Gastroesophageal sphincter (tissue), 4 donors: Measurements from ENCODE around the gene RAB6B. TPM values are rescaled to one million over a fixed set of nuclear protein-coding genes. Genes with fewer than 3 reads are reported as not detected.

ENCODE experiments used
- ATAC-seq: fragments of 150-250 bp; one replicate; pipeline ENCODE4 v1.9.1; 2016; ENCODE audit warnings: mild to moderate bottlenecking, moderate library complexity
- H3K27ac ChIP-seq, 4 donors: fragments of 200-600 bp; sonication (generic) in 3 of 4; 1 replicate in 3 of 4; 2 replicates in 1 of 4; pipeline ENCODE4 v1.5.1; 2016 to 2019
- H3K27me3 ChIP-seq: fragments of 200-600 bp; sonication (generic); one replicate; pipeline ENCODE4 v1.5.1; 2019
- H3K36me3 ChIP-seq, 2 donors: fragments of 200-600 bp; sonication (generic); one replicate each; pipeline ENCODE4 v1.5.1; 2019; ENCODE audit warnings: control low read depth in 1 of 2
- H3K4me1 ChIP-seq, 3 donors: fragments of 200-600 bp; sonication (generic); 1 replicate in 2 of 3; 2 replicates in 1 of 3; pipeline ENCODE4 v1.5.1; 2016 to 2019; ENCODE audit warnings: control low read depth in 2 of 3
- H3K4me3 ChIP-seq, 2 donors: fragments of 200-600 bp; sonication (generic); one replicate each; pipeline ENCODE4 v1.5.1; 2019; ENCODE audit warnings: mild to moderate bottlenecking in 1 of 2, moderate library complexity in 1 of 2
- H3K9me3 ChIP-seq, 3 donors: fragments of 200-600 bp; sonication (generic); one replicate each; pipeline ENCODE4 v1.5.1; 2017 to 2019; ENCODE audit warnings: control low read depth in 2 of 3
- EP300 ChIP-seq: sonication (generic); formaldehyde crosslinking; IDR thresholded peaks from one replicate; pipeline ENCODE4 v1.6.1; 2017; ENCODE audit warnings: antibody characterized with exemption, mild to moderate bottlenecking
- POLR2A ChIP-seq, 2 donors: fragments of 450-650 bp; IDR thresholded peaks; one replicate each; pipeline ENCODE4 v1.6.1; 2017; ENCODE audit warnings: antibody characterized with exemption in 2 of 2, mild to moderate bottlenecking in 2 of 2, moderate library complexity in 1 of 2
- POLR2AphosphoS5 ChIP-seq: sonication (generic); formaldehyde crosslinking; IDR thresholded peaks from one replicate; pipeline ENCODE4 v1.6.1; 2017; ENCODE audit warnings: antibody characterized with exemption
- WGBS, 2 donors: methylation state at CpG; one replicate each; pipeline ENCODE4 v1.1.5; 2018; ENCODE audit warnings: low coverage in 1 of 2; 5-methylcytosine and 5-hydroxymethylcytosine counted together
- total RNA-seq, 4 donors: library from RNA; depleted of rRNA; stranded (reverse); fragments of >200 nt; gene quantifications; one replicate each; pipeline ENCODE4 v1.1.0, GENCODE V29; 2016
- TF ChIP-seq, protein P1 (sequence below), 4 experiments: fragments of 200-600 bp in 2 of 4; fragments of 450-650 bp in 2 of 4; sonication (generic) in 1 of 4; IDR thresholded peaks; one replicate each; pipeline ENCODE4 v1.5.1; 2017 to 2019; ENCODE audit warnings: antibody characterized with exemption in 4 of 4, mild to moderate bottlenecking in 2 of 4, moderate library complexity in 2 of 4

Gene RAB6B
- total RNA-seq, 4 donors from 2014 or later = 5.0 to 16.1 (median 8.7) TPM

DNA sequence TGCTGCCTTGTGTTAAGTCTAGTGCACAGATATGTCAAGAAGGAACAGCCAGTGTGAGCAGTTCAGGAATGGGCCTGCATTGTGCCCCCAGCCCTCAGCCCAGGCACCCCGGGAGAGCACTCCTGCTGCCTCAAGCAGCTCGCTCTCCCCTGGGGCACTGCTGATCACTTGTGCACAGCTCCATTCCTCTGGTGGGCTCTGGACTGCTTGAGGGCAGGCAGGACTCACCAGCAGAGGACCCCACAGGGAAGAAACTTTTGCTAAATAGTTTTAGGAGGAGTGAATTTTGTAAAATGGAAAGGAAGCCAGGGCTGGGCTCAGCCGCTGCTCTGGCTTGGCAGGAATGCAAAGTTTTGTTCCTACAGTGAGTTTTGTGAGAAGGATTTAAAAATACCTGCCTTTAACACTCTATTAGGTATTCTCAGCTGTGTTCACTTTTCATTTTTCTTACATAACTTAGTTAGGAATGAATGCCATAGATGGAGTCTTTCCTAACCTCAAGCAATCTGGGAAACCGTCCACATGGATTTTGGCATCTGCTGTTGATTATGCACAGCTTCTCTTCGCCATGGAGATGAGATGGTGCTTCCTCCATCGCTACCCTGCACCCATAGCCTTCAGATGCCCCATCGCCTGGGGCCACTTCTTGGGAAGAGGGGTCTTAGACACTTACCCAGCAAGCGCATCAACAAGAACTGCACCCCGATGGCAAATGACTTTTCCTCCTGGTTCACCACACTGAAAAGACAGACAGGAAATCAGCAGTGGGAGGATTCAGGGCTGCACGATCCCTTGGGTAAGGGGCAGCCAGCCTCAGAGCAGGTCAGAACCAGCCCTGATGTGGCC, 42.3 kb upstream of the RAB6B start:
- TF ChIP-seq POLR2AphosphoS5 (no peak), EP300 (no peak), POLR2A (IDR thresholded peaks at IDR 0.05) (no peak)
- TF ChIP-seq, protein P1, sequence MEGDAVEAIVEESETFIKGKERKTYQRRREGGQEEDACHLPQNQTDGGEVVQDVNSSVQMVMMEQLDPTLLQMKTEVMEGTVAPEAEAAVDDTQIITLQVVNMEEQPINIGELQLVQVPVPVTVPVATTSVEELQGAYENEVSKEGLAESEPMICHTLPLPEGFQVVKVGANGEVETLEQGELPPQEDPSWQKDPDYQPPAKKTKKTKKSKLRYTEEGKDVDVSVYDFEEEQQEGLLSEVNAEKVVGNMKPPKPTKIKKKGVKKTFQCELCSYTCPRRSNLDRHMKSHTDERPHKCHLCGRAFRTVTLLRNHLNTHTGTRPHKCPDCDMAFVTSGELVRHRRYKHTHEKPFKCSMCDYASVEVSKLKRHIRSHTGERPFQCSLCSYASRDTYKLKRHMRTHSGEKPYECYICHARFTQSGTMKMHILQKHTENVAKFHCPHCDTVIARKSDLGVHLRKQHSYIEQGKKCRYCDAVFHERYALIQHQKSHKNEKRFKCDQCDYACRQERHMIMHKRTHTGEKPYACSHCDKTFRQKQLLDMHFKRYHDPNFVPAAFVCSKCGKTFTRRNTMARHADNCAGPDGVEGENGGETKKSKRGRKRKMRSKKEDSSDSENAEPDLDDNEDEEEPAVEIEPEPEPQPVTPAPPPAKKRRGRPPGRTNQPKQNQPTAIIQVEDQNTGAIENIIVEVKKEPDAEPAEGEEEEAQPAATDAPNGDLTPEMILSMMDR (IDR thresholded peaks at IDR 0.05) = no peak
- Histone ChIP-seq H3K4me1 (peaks cover 0 to 51% (median 0%) of the 10 kb centered on the region in 3 donors), H3K36me3 (no peaks in the 10 kb centered on the region), H3K9me3 (no peaks in the 10 kb centered on the region), H3K27me3 (no peaks in the 10 kb centered on the region), H3K4me3 (no peak overlapping the region), H3K27ac (peak overlapping the region; percentile 45 to 69 (median 52))
- 24 to 27% methylated on average over 2 to 4 of the region's 10 CpGs for WGBS, 2 donors
- ATAC-seq = peak; percentile 40

DNA sequence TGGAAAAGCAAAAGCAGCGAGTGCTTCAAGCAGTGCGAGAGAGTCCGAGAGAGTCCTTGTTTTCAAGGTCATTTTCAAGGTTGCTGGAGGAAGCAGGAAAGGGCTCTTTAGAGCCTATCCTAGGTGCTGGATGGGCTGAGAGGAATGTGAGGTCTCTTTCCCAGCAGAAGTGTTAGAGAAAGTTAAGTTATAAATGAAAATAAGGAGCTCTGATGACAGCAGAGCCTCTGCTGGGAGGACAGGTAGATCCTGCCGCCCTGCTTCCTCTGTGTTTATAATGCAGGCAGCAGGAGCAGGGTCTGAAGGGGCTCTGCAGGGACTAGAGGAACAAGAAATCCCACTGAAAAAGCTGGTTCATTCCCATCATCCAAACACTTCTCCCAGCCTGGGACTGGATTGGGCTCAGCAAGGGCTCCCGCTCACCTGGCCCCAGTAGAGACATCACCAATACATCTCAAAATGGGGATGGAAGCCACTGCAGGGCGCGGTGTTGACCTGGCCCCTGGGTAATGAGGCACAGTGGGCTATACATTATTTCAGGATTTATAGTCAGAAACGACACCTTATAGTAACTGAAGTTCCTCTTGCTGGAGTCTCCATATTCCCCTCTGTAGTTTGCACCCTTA, 41.5 kb upstream of the RAB6B start:
- Histone ChIP-seq H3K36me3 (no peaks in the 10 kb centered on the region), H3K27ac (peak overlapping the region in 3 of 4 donors; percentile 47 to 69 (median 58)), H3K9me3 (no peaks in the 10 kb centered on the region), H3K4me1 (peaks cover 0 to 43% (median 0%) of the 10 kb centered on the region in 3 donors), H3K27me3 (no peaks in the 10 kb centered on the region), H3K4me3 (no peak overlapping the region)
- 69 to 91% methylated on average over 6 to 8 of the region's 8 CpGs for WGBS, 2 donors
- TF ChIP-seq, protein P1 (IDR thresholded peaks at IDR 0.05) = no peak
- TF ChIP-seq EP300 = no peak
- no peak for TF ChIP-seq POLR2AphosphoS5
- ATAC-seq = no peak

DNA sequence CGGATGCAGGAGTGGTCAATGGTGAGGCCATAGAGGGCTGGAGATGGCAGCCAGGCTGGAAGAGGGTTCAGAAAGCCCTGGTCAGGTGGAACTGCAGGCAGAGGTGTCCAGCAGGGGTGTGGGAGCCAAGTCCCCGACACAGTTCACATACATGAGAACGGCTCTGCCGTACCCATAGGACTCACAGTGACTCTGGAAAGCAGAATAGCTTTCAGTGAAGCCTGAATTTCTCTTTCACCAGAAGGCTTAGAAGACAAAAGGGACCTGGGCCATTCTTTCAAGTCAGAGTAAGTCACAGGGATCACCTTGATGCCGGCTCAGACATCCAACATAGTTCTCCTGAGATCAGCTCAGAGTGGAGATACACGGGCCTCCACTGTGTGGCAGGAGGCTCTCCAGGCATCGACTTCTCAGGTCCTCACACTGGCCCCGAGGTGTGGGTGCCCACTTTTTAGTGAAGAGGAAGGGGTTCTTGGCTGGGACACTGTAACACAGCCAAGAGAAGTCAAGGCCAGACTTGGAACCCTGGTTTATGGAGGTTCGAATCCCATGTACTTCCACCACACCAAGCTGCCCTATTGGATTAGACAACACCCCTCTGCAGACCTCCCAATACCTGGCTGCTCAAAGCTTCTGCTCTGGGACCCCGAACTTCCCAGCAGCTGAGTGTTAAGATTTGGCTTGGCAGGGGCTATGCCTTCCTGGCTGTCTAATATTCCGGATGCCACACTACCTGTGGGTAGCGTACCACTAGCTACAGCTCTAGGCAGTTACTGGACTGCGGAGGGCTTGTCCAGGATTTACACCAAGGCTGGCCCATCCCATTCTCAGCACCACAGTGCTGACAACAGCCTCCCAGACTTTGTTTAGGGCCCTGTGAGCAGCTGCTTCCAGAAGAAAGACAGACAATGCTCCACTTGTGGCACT, 40.4 kb upstream of the RAB6B start:
- Histone ChIP-seq H3K27ac (no peak overlapping the region), H3K36me3 (no peaks in the 10 kb centered on the region), H3K9me3 (no peaks in the 10 kb centered on the region), H3K4me3 (no peak overlapping the region), H3K27me3 (no peaks in the 10 kb centered on the region), H3K4me1 (peaks cover 0 to 32% (median 0%) of the 10 kb centered on the region in 3 donors)
- WGBS, 2 donors = 87 to 93% methylated on average over 3 to 9 of the region's 13 CpGs
- TF ChIP-seq, protein P1 (IDR thresholded peaks at IDR 0.05) = no peak
- TF ChIP-seq POLR2A (IDR thresholded peaks at IDR 0.05) (no peak), POLR2AphosphoS5 (no peak), EP300 (no peak)
- ATAC-seq = no peak

DNA sequence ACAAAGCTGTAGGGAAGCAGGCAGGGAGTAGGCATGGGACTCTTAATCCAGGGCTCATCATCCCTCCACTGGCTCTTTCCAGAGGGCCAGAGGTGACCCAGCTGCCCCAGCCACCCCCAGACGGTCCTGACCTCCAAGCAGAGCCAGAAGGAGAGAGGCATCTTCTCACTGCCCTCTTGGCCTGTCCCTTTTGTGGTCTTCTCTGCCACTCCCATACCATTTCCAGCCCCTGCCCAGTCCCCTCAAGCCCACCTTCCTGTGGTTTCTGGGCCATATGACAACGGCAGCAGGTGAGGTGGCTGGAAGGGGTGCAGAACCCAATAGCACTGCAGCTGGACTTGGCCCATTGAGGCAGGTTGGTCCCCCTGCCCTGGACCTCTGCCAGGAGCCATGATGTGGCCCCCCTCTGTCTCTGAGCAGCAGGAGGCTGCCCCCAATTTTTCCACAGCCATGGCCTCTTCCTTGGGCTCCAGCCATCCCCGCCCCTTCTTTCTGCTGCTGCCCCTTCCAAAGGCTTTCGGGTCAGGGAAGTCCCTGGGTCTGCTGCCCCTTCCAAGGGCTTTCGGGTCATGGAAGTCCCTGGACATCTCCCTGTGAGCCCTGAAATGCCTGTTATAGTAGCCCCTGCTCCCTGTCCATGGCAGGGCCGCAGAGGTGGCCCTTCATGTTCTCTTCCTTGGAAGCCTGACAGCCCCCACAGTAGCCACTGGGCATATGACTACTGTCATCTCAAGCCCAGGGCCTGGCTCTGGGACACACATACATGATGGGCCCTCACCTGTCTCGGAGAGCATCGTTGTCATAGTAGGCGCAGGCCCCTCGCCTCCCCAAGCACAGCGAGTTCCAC, 39.5 kb upstream of the RAB6B start:
- H3K27ac ChIP-seq = no peak overlapping the region
- 100% methylated on average over 2 of the region's 11 CpGs; no CpG with 5 or more reads in 1 of the 2 donors for WGBS, 2 donors

More for the DNA sequence above, 39.5 kb upstream of the RAB6B start:
- ATAC-seq = no peak
- no peaks in the 10 kb centered on the region for H3K36me3 ChIP-seq
- peaks cover 0 to 26% (median 0%) of the 10 kb centered on the region in 3 donors for H3K4me1 ChIP-seq
- H3K4me3 ChIP-seq = no peak overlapping the region
- no peaks in the 10 kb centered on the region for H3K9me3 ChIP-seq
- TF ChIP-seq EP300 = no peak
- no peak for TF ChIP-seq POLR2A (IDR thresholded peaks at IDR 0.05)
- TF ChIP-seq, protein P1 (IDR thresholded peaks at IDR 0.05) = no peak
- no peak for TF ChIP-seq POLR2AphosphoS5
- no peaks in the 10 kb centered on the region for H3K27me3 ChIP-seq
